HG03025 (cell line): ENCODE data around the gene GJA9.

ENCODE experiments used
- ATAC-seq: cut with Tn5 transposase; IDR thresholded peaks from one replicate; pipeline ENCODE4 v1.9.1; 2021; ENCODE audit warnings: mild to moderate bottlenecking, moderate library complexity; ENCODE audit not compliant: unreplicated experiment, low FRiP score

GJA9 gene

DNA sequence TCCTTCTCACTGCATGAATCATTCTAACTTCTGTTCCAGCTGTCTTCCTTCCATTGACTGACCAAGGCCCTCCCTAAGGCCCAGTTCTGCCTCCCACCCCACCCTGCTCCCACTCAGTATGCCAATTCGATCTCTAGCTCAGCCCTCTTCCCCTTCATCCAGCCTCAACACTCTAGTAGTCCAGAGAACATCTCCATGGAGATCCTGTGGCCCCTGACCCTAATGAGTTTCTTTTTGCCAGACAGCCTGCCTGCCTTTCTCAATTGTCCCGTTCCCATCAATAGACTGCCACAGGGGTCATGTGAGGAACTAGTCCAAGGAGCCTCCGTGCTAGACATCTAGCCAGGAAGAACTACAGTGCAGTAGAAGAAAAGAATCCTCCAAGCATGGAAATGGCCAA is 48.2 kb downstream of the GJA9 start:
- no peak for ATAC-seq

DNA sequence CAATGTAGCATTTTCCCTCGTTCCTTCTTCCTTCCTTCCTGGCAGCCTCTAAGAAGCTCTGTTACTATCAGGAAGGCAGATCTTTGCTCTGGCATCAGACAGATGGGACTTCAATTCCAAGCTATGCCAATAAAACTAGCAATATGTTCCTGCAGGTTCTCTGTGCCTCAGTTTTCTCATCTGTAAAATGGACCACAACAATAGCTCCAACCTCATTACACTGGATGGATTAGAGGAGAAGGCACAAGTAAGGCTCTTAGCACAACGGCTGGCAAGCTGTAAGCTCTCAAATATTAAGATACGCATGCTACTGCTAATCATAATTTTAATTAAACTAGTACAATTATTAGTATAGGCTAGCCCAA is 49.0 kb downstream of the GJA9 start:
- ATAC-seq: no peak

DNA sequence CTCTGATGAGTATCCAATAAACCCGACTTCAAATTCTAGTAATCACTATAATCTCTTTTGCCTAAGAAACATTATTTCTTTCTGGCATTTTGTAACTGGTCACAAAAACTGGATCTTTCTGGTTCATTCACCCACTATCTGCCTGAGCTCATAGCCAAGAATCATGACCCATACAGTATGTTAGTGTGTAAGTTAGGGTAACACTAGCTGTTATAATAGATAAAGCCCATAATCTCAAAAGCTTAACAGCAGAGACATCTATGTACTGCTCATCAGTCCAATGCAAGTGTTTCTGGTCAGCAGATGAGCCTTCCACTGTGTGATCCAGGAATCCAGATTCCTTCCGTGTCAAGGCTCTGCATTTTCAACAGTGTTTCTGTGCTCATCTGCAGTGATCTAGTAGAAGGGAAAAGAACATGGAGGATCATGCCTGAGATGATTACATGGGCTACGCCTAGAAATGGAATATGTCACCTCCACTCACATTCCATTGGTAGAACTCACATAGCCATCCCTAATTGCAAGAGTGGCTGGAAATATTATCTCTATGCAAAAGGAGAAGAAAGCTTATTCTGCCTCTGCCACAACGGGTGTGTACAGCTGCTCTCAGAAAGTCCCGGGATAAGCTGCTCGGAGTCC is 49.5 kb downstream of the GJA9 start:
- no peak for ATAC-seq

DNA sequence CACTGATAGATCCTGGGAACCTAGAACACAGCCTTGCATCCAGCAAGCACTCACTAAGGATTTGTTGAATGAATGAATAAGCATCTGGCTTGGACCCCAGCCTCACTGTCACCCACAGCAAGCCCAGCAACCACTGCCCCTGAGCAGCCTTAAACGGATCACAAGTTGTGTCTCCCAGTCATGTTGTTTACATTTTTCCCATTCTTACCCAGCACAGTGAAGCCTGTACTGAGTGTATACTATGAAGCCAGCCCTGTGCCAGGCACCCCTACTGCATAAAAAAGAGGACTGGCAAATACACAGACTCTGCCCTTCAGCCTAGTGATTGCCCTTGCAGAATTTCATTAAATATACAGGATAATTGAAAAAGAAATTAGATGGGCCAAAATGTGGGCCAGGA is 52.0 kb downstream of the GJA9 start:
- ATAC-seq: no peak

DNA sequence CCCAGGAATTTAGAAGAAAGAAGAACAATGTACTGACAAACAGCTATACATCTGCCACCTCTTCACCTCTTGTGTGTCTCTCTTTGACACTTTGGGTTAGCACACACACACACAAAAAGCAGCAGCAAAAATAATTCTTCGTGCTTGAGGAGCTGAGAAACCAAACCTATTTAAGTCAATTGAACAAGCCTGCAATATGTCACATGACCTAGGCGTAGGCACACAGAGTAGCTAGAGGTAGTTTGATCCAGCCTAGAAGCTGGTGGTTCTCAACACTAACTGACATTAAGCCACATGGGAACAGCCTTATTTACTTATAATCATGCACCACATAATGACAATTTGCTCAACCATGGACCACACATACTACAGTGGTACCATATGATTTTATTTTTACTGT is 54.1 kb downstream of the GJA9 start:
- no peak for ATAC-seq

DNA sequence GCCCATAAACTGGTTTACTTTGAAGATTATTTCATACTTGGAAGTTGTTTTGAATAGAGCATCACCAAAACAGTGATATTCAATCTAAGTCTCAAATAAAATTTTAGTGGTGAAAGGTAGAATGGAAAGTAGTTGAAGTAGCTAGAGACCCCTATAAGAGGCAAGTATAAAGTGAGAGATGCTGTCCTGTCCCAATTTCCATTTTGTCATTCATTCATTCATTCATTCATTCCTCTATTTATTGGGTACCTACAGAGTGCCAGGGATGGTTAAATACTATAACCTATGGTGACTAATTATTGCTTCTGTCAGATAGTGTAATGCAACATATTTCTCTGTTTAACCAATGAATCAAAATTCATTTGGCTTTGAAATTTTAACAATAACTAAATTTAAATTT is 54.5 kb downstream of the GJA9 start:
- ATAC-seq: no peak

DNA sequence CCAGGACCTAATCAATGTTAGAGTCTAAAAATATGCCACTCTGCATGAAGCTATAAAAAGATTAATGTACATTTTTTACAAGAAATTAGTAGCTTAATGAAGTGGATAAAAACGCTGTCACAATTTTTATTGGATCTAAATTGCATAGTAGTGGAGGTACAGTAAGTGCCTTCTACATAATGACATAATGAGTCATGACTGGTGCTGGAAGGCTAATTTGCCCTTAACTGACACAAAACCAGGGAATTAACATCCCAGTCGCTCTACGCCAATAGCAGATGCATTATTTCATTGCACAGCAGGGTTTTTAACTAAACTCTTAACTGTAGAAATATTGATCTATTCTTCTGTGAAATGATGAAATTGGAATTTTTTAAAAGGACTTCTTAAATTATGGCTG is 55.1 kb downstream of the GJA9 start:
- ATAC-seq: no peak
